Measurements from ENCODE around the gene GPX3. TPM values are rescaled to one million over a fixed set of nuclear protein-coding genes. Genes with fewer than 3 reads are reported as not detected.

GPX3 gene
- total and polyA plus RNA-seq, 2 donors (not counting 1 experiment from before 2014, with no cell fraction given), result 182 to 267 TPM

- TF ChIP-seq, protein P1, sequence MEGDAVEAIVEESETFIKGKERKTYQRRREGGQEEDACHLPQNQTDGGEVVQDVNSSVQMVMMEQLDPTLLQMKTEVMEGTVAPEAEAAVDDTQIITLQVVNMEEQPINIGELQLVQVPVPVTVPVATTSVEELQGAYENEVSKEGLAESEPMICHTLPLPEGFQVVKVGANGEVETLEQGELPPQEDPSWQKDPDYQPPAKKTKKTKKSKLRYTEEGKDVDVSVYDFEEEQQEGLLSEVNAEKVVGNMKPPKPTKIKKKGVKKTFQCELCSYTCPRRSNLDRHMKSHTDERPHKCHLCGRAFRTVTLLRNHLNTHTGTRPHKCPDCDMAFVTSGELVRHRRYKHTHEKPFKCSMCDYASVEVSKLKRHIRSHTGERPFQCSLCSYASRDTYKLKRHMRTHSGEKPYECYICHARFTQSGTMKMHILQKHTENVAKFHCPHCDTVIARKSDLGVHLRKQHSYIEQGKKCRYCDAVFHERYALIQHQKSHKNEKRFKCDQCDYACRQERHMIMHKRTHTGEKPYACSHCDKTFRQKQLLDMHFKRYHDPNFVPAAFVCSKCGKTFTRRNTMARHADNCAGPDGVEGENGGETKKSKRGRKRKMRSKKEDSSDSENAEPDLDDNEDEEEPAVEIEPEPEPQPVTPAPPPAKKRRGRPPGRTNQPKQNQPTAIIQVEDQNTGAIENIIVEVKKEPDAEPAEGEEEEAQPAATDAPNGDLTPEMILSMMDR (conservative IDR thresholded peaks at IDR 0.05 in 1 of 2, IDR thresholded peaks at IDR 0.05 in 1 of 2; ENCODE audit: low read depth in 1 of 2, low read length in 2 of 2), result peak in 1 of 2 donors; percentile 9
- no peak for TF ChIP-seq EZH2 (IDR thresholded peaks at IDR 0.05; ENCODE audit: low read length, missing control alignments)
- Histone ChIP-seq H2AFZ (ENCODE audit: low read length) (no peak overlapping the region), H3K4me2 (ENCODE audit: extremely low read depth, insufficient read depth, low read length) (no peak overlapping the region), H3K4me3 (replicated peaks in 1 of 4; ENCODE audit: control extremely low read depth in 1 of 4, insufficient read depth in 1 of 4, low read depth in 3 of 4, low read length in 4 of 4) (no peak overlapping the region), H3K9me3 (ENCODE audit: control insufficient read depth, insufficient read depth, low read depth, low read length) (no peaks in the 10 kb centered on the region), H4K20me1 (ENCODE audit: control insufficient read depth, extremely low read depth, insufficient read depth, low read length) (no peaks in the 10 kb centered on the region), H3K36me3 (ENCODE audit: control insufficient read depth, insufficient read depth, low read length) (no peaks in the 10 kb centered on the region), H3K79me2 (ENCODE audit: control insufficient read depth, insufficient read depth, low read length) (no peaks in the 10 kb centered on the region), H3K27ac (ENCODE audit: insufficient read depth, low read length) (no peak overlapping the region), H3K4me1 (ENCODE audit: control insufficient read depth, extremely low read depth, insufficient read depth, low read length) (no peaks in the 10 kb centered on the region), H3K9ac (ENCODE audit: insufficient read depth, low read length) (no peak overlapping the region), H3K27me3 (ENCODE audit: control insufficient read depth, insufficient read depth, low read length) (no peaks in the 10 kb centered on the region)
- no peak for DNase-seq (ENCODE audit: low read depth in 2 of 2)
Measured at GRCh38 chr5:150989695-150990094, 30.7 kb upstream of the GPX3 start.

DNA sequence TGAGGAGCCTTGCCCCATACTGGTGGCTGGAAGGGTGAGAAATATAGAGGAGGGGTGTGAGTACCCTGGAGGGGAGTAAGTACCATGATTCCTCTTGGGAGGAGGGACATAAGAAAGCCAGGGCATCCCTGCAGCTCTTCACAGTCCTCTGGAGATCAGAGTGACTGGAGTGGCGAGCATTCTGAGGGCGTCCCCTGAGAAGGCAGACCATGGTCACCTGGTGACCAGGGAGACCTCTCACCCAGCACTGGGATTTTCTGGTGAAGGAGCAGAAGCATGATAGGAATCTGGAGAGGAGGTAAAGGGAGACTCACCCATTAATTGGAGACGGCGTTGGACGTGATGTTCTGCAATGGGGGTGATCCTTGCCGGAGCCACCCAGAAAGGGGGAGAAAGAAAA lies 27.7 kb upstream of the GPX3 start:
- no peaks in the 10 kb centered on the region for H4K20me1 ChIP-seq (ENCODE audit: control insufficient read depth, extremely low read depth, insufficient read depth, low read length)
- H3K79me2 ChIP-seq (ENCODE audit: control insufficient read depth, insufficient read depth, low read length), result no peaks in the 10 kb centered on the region
- H3K27me3 ChIP-seq (ENCODE audit: control insufficient read depth, insufficient read depth, low read length), result no peaks in the 10 kb centered on the region
- H3K4me3 ChIP-seq (replicated peaks in 1 of 4; ENCODE audit: control extremely low read depth in 1 of 4, insufficient read depth in 1 of 4, low read depth in 3 of 4, low read length in 4 of 4), result no peak overlapping the region
- TF ChIP-seq EZH2 (IDR thresholded peaks at IDR 0.05; ENCODE audit: low read length, missing control alignments), result no peak
- TF ChIP-seq, protein P1 (conservative IDR thresholded peaks at IDR 0.05 in 1 of 2, IDR thresholded peaks at IDR 0.05 in 1 of 2; ENCODE audit: low read depth in 1 of 2, low read length in 2 of 2), result no peak
- H3K4me2 ChIP-seq (ENCODE audit: extremely low read depth, insufficient read depth, low read length), result no peak overlapping the region
- H3K9ac ChIP-seq (ENCODE audit: insufficient read depth, low read length), result no peak overlapping the region
- no peaks in the 10 kb centered on the region for H3K4me1 ChIP-seq (ENCODE audit: control insufficient read depth, extremely low read depth, insufficient read depth, low read length)
- H3K9me3 ChIP-seq (ENCODE audit: control insufficient read depth, insufficient read depth, low read depth, low read length), result no peaks in the 10 kb centered on the region
- DNase-seq (ENCODE audit: low read depth in 2 of 2), result no peak
- H2AFZ ChIP-seq (ENCODE audit: low read length), result no peak overlapping the region
- no peaks in the 10 kb centered on the region for H3K36me3 ChIP-seq (ENCODE audit: control insufficient read depth, insufficient read depth, low read length)
- H3K27ac ChIP-seq (ENCODE audit: insufficient read depth, low read length), result no peak overlapping the region

- H3K4me1 ChIP-seq (ENCODE audit: control insufficient read depth, extremely low read depth, insufficient read depth, low read length), result no peaks in the 10 kb centered on the region
- no peaks in the 10 kb centered on the region for H3K9me3 ChIP-seq (ENCODE audit: control insufficient read depth, insufficient read depth, low read depth, low read length)
- no peak overlapping the region for H3K27ac ChIP-seq (ENCODE audit: insufficient read depth, low read length)
- no peak overlapping the region for H3K4me2 ChIP-seq (ENCODE audit: extremely low read depth, insufficient read depth, low read length)
- H4K20me1 ChIP-seq (ENCODE audit: control insufficient read depth, extremely low read depth, insufficient read depth, low read length), result no peaks in the 10 kb centered on the region
- H3K79me2 ChIP-seq (ENCODE audit: control insufficient read depth, insufficient read depth, low read length), result no peaks in the 10 kb centered on the region
- no peak overlapping the region for H3K4me3 ChIP-seq (replicated peaks in 1 of 4; ENCODE audit: control extremely low read depth in 1 of 4, insufficient read depth in 1 of 4, low read depth in 3 of 4, low read length in 4 of 4)
- no peak overlapping the region for H2AFZ ChIP-seq (ENCODE audit: low read length)
- TF ChIP-seq, protein P1 (conservative IDR thresholded peaks at IDR 0.05 in 1 of 2, IDR thresholded peaks at IDR 0.05 in 1 of 2; ENCODE audit: low read depth in 1 of 2, low read length in 2 of 2), result no peak
- TF ChIP-seq EZH2 (IDR thresholded peaks at IDR 0.05; ENCODE audit: low read length, missing control alignments), result no peak
- H3K9ac ChIP-seq (ENCODE audit: insufficient read depth, low read length), result no peak overlapping the region
- H3K27me3 ChIP-seq (ENCODE audit: control insufficient read depth, insufficient read depth, low read length), result no peaks in the 10 kb centered on the region
- no peaks in the 10 kb centered on the region for H3K36me3 ChIP-seq (ENCODE audit: control insufficient read depth, insufficient read depth, low read length)
- DNase-seq (ENCODE audit: low read depth in 2 of 2), result no peak
Measured at GRCh38 chr5:150993422-150993821, 27.0 kb upstream of the GPX3 start.

Data from fibroblast of lung (primary cell).